ENCODE data around the gene SULT6B1.
"Not testable (repeated sequence)": the region's sequence is repeated elsewhere in the genome, so short reads cannot be mapped to it uniquely, and the experiment has no call there.

SULT6B1 gene

GRCh38 chr2:37196320-37197195 lies 8.1 kb upstream of the SULT6B1 start, which contains the start of gene CEBPZOS:
Gene CEBPZOS, plus strand, starts transcription at chr2:37196496. Its CDS starts 3,209 bp downstream, at chr2:37199705.
- peak; percentile 88 for DNase-seq (ENCODE audit: low spot score)

- DNase-seq (ENCODE audit: low spot score) = not testable (repeated sequence)
Measured at GRCh38 chr2:37195862-37196319, 7.4 kb upstream of the SULT6B1 start.

- no peak for DNase-seq (ENCODE audit: low spot score)
Measured at GRCh38 chr2:37192551-37192950, 4.1 kb upstream of the SULT6B1 start.

- no peak for DNase-seq (ENCODE audit: low spot score)
Measured at GRCh38 chr2:37191747-37192146, 3.3 kb upstream of the SULT6B1 start.

DNA sequence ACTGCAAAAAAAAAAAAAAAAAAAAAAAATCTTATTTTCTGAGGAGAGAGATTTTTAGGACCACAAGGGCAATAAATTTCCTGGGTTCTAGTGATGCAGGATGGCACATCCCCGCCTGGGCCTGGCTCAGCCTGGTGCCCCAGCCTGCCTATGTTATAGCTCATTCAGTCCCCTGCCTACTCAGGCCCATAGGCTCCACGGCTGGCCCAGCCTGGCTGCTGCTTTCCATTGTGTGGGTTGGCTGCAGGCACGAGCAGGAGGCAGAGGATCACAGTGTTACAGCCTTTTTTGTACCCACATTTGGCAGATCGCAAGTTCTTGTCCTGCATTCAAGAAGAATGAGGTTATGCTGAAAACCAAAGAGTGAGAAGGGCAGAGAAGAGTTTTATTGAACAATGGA lies 2.8 kb upstream of the SULT6B1 start:
- no peak for DNase-seq (ENCODE audit: low spot score)

DNA sequence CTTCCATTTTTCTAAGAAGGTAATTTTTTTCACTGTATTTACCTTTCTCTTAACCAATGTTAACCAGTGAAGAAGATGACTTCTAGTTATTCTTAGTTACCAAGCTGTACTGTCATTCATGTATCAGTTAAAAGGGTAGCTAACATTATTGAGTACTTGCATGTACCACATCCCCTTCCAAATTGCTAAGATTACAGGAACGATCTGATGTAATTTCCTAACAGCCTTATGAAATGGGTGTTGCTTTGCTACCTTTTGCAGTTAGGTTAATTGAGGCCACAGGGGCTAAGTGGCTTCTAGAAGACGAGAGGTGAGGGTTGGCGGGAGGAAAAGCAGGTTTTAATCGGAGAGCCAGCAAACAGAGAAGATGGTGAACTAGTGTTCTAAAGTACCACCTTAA lies 1.8 kb upstream of the SULT6B1 start:
- no peak for DNase-seq (ENCODE audit: low spot score)

DNA sequence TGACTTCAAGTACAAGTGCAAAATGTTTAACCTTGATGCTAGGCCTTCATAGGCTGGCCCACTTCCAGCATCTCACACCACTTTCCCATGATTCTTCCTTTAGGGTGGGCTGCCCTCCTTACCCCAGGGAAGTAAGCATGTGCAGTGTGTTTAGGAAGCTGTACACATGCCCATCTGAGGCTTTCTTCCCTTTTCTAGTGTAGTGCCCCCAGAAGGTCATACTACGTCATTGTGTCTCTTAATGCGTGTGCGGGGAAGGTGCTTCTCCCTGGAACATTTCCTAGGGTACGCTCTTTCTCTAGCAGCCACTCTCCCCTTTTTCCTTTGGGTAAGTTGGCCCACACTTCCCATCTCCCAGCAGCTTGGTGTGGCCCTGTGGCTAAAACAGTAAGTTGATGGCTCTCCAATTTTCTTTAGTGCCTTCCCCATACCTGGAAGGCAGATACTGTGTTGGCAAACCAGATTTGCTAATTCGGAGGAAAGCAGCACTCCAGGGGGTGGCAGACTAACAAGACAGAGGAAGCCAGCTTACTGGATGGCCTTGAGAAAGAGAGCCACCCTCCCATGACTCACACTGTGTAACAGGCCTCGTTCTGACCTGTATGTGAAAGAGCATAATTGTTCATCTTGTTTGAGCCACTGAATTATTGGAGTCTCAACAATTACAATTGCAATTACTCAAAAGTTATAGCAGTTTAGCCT lies 1.1 kb upstream of the SULT6B1 start:
- DNase-seq (ENCODE audit: low spot score) = no peak

- DNase-seq (ENCODE audit: low spot score) = no peak
Measured at GRCh38 chr2:37181726-37182684, 6.5 kb downstream of the SULT6B1 start.

DNA sequence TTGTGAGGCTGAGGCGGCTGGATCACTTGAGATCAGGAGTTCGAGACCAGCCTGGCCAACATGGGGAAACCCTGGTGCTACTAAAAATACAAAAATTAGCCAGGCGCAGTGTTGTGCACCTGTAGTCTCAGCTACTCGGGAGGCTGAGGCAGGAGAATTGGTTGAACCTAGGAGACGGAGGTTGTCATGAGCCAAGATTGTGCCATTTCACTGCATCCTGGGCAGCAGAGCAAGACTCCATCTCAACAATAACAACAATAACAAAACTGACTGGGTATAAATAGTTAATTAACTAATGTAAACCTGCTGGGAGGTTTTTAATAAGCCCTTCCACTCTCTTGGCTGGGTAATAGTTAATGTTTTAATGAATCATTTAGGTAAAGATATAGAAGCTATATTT lies 7.8 kb downstream of the SULT6B1 start:
- no peak for DNase-seq (ENCODE audit: low spot score)

GRCh38 chr2:37180006-37180639 lies 8.3 kb downstream of the SULT6B1 start:
- no peak for DNase-seq (ENCODE audit: low spot score)

- DNase-seq (ENCODE audit: low spot score) = no peak
Measured at GRCh38 chr2:37173741-37174140, 14.7 kb downstream of the SULT6B1 start.

DNA sequence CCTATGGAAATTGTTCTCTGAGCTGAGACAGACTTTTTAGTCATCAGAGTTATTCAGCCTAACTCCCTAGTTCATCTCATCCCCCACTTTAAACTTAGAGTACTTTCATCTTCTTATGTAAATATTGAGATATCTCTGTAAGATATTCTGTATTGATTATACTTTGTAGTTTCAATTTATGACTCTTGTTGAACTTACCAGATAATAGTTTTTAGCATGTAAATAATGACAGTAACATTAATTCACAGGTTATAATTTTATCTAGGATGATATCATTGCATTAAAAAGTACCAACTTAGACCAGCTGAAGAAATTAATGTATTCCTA lies 16.9 kb downstream of the SULT6B1 start:
- DNase-seq (ENCODE audit: low spot score) = no peak

- DNase-seq (ENCODE audit: low spot score) = peak; percentile 65
Measured at GRCh38 chr2:37168217-37168981, 20.1 kb downstream of the SULT6B1 start.

DNA sequence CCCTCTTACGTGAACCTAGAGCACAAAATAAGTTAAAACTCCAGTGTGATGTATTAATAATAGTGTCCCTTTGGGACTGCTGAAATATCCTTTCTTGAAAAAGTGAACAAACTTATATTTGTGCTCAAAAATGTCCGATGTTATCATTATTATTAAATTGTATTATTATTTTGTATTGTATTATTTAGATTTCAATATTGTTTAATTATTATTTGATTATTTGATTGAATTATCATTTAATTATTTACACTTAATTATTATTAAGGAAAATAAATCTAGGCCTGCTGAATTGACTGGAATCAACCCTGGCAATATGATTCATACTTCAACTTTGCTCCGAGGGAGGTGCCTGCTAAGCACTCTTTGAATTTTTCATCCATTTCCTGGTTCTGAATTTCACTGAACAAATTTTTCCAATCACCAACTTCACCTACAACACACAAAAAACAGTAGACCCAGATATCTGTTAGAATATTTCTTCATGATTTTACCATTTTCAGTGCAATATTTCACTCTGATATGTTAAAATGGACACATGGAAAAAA lies 20.8 kb downstream of the SULT6B1 start:
- no peak for DNase-seq (ENCODE audit: low spot score)

DNA sequence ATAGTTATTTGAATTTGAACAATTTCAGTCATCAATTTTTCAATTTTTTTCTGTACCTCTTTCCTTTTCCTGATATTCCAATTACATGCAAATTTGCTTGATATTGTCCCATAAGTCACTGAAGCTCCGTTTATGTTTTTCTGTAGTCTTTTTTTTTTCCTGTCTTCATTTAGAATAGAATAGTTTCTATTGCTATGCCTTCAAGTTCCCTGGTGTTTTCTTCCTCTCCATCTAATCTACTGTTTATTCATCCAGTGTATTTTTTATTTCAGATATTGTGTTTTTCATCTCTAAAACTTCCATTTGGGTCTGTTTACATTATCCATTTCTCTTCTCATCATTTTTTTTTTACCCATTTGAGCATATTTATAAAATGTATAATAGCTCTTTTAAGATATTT lies 23.7 kb downstream of the SULT6B1 start:
- DNase-seq (ENCODE audit: low spot score) = no peak

DNA sequence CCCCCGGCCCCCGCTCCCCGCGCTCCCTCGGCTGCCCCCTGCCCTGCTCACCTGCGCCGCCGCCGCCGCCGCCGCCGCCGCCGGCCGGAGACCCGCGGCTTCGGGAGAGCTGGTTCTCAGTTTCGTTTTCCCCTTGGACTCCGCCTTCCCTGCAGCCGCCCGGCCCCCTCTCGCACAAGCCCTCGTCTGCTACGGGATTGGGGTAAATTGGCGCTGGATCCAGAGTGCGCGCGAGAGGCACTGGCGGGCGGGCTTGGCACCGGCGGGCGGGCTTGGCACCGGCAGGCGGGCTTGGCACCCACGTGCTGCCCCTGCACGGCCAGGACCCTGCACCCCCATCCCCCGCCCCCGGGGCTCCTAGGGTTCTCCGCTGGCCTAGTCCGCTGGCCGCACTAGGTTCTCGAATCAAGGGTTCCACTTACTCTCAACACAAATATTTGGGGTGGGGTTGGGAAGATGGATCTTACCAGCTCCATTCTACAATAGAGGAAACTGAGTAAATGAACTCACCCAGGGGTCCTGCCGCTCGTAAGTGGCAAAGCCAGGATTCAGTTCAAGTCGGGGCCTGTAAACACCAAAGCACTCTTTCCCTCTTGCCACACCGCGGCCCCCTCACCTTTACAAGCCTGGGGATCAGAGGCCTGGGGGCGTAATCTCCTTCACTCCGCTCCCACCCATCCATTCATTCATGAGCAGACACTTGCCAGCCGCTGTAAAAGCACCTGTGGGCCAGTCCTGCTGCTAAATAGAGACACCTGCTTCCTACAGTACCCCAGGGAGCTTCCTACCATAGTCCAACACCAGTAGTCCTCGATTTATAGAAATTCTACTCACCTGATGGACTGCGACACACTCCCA lies 31.4 kb downstream of the SULT6B1 start, which contains the start of gene EIF2AK2:
Gene EIF2AK2, minus strand, starts transcription at position 124 of the 858 bp plus-strand sequence. CDS start 9,174 bp downstream, outside the sequence.
- peak; percentile 93 for DNase-seq (ENCODE audit: low spot score)

GRCh38 chr2:37156071-37156856 lies 32.2 kb downstream of the SULT6B1 start:
- peak; percentile 39 for DNase-seq (ENCODE audit: low spot score)

DNA sequence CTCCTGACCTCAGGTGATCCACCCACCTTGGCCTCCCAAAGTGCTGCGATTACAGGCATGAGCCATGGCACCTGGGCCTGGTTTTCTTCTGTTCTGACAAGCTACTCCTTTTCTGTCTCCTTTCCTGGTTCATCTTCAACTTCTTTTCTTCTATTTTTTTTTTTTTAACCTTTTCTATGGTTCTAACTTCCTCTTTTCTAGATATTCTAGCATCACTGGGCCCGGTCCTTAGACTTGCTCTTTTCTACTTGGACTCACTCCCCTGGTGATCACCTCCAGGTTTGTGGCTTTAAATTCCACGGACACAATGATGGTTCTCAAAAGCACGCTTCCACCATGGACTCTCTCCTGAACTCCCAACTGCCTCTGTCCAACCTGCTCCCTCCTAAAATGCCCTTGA lies 33.7 kb downstream of the SULT6B1 start:
- DNase-seq (ENCODE audit: low spot score) = no peak

DNA sequence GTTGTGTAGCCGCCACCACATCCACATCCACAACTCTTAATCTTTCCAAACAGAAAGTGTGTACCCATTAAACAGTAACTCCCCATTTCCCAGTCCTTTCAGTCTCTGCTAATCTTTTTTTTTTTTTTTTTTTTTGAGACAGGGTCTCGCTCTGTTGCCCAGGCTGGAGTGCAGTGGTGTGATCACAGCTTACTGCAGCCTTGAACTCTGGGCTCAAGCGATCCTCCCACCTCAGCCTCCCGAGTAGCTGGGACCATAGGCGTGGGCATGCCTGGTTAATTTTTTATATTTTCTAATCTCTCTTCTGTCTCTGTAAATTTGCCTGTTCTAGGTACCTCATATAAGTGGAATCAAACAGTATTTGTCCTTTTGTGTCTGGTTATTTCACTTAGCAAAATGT lies 35.2 kb downstream of the SULT6B1 start:
- no peak for DNase-seq (ENCODE audit: low spot score)
